ENCODE results near the gene SSBP4.

SSBP4 gene

GRCh38 chr19:18422530-18423191, 3.5 kb downstream of the SSBP4 start:
- DNase-seq: no peak

DNA sequence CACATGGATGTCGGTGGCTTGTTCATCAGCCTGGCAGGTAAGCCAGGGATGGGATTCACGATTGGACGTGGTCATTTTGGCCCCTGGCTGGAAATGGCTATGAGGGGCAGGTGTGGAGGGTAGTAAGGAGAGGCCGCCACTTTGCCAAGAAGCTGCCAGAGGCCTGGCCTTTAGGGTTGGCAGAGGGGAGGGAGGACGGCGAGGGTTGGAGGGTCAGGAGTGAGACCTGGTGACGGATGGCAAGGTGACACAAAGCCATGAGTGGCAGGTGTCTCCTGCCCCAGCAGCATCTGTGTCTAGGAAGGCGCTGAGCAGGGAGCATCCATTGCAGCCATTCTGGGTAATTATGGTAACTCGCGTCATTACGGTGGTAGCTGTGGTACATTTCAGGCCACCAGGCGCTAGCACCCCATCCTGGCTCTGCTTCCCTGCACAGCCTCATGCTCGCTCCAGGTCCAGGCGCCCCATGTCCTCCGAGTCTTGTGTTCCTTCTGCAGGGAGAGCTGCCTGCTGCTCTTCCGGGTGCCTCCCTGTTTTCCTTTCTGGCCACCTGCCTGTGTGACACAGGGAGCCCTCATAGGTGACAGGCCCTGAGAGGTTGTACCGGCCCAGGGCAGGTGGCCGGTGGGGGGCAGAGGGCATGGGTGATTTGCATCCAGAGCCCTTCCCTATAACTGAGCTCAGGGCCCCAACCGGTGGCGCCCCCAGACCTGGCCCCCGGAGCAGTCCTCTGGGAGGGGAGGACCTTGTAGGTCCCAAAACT, 4.2 kb downstream of the SSBP4 start:
- DNase-seq: no peak

DNA sequence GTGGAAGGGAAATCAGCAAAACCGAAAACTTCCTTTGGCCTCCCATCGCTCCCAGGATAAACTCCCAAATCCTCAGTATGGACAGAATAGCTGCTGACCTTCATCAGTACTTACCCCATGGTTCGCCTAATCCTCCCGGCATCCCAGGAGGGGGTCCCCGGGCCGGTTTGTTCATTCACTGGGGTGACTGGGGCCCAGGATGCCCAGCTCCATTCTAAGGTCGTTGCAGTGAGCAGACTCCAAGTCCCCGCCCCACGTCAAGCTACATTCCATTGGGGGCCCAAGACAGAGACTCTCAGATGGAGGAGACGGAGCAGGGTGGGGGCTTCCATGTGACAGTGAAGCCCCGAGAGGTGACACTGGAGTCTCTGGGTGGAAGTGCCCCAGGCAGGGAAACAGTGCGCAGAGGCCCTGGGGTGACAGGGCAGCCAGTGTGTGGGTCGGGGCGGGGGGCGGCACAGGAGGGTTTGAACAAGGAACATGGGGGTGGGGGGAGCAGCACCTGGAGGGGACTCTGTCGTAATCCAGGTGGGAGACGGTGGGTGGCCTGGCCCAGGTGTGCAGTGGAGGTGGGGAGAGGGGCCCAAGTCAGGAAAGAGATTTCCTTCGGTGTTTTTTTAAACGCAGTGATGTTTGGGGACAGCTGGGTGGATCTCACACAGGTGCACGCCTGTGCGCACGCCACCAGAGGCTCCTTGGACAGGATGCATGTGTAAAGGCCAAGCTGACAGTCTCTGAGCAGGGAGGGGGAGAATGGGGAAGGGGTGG, 5.1 kb downstream of the SSBP4 start:
- no peak for DNase-seq

- DNase-seq: no peak
Observed at GRCh38 chr19:18424890-18425514, 5.8 kb downstream of the SSBP4 start.

GRCh38 chr19:18425515-18426415, 6.6 kb downstream of the SSBP4 start:
- no peak for DNase-seq

- no peak for DNase-seq
Observed at GRCh38 chr19:18426416-18426767, 7.2 kb downstream of the SSBP4 start.

DNA sequence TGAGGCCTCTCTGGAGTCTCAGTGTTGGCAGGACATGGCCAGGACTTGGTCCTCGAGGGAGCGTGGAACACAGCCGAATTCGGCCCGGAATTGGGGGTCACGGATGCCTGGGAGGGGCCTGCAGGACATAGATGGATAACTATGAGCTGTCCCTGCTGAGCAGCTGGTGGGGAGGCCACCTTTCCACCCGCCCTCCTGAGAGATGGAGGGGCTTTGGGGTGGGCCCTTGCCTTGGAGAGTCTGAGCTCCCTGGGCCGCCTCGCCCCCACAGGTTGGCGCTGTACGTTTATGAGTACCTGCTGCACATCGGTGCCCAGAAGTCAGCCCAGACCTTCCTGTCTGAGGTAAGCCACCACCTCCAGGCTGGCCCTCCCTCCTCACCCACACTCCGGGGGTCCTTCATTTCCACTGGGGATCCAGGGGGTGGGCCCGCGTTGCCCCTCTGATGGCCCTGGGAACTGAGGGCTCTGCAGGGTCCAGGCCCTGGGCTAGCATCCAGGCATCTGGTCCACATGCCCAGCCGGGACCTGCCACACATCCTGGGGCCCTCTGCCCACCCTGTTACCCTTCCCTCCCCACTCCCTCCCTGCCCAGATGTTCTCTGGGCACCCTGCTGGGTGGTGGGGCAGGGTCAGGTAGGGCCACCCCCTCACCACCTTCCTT, 8.0 kb downstream of the SSBP4 start:
- no peak for DNase-seq

DNA sequence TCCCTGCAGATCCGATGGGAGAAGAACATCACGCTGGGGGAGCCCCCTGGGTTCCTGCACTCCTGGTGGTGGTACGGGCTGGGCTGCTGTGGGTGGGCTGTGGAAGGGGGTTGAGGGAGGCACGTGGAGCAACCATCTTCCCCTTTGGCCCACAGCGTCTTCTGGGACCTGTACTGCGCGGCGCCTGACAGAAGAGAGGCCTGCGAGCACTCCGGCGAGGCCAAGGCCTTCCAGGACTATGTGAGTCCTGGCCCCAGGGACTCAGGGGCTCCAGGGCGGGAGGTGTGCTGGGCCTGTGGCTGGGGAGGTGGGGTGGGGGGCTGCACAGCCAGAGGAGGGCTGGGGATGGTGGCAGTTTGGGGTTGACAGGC, 8.5 kb downstream of the SSBP4 start:
- DNase-seq: no peak

GRCh38 chr19:18428173-18428786, 9.1 kb downstream of the SSBP4 start:
- DNase-seq: no peak

- peak; percentile 76 to 82 for DNase-seq
Observed at GRCh38 chr19:18428787-18429674, 9.8 kb downstream of the SSBP4 start.

GRCh38 chr19:18429717-18430416, 10.7 kb downstream of the SSBP4 start:
- DNase-seq: no peak

- no peak for DNase-seq
Observed at GRCh38 chr19:18430417-18431144, 11.4 kb downstream of the SSBP4 start.

GRCh38 chr19:18431351-18432197, 12.4 kb downstream of the SSBP4 start:
- no peak for DNase-seq

GRCh38 chr19:18432275-18433014, 13.2 kb downstream of the SSBP4 start:
- DNase-seq: no peak

DNA sequence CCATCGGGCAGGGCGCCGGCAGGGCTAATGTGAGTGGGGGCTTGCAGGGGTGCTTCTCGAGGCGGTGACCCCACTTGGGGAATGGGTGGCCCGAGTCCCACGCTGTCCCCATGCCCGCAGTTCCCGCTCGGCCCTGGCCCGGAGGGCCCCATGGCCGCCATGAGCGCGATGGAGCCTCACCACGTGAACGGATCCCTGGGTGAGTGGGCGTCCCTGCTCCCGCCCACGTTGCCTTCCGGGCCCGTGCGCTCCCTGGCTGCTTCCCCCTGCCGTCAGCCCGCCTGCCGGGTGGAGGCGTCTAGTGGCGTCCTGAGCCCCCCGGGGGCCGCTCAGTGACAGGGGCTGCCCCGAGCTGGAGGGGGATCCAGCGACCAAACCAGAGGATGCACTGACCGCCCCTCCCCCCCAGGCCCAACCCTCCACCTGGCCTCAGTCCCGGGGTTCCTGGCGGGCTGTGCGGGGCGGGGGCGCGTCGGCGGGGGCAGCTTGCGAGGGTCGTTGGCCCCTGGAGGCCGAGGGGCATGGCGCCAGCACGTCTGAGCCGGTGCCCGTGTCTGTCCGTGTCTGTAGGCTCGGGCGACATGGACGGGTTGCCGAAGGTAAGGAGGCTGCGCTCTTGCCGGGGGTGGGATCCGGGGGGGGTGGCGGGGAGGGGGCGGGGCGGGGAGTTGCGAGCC, 14.0 kb downstream of the SSBP4 start:
- DNase-seq: no peak

DNA sequence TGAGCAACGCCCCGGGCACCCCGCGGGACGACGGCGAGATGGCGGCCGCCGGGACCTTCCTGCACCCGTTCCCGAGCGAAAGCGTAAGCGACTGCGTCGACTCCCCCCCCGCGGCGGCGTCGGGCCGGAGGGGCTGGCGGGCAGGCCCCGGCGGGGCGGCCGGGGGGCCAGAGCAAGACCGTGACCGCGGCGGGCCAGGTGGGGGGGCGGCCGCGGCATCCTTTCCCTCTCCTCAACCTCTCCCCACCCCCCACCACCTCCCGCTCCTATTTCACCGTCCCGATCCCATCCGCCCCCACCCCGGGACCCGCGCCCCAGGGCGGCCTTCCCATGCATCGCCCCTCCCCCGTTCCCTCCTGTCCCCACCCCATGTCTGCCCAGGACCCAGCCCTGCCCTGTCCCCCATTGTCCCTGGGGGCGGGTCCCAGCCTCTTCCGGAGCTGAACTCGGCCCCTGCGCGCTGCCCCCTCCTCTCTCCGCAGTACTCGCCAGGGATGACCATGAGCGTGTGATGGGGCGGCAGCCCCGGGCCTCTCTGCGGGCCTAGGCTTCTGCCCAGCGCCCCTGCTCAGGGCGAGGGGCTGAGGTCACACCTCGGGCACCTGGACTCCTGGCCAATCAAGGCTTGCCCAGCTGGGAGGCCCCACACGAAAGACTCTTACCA, 14.7 kb downstream of the SSBP4 start:
- no peak for DNase-seq

Data from NCI-H1930 (cell line).